Transverse colon (tissue), 4 donors: ENCODE data around the gene C10orf71.

Experiments used
- EP300 ChIP-seq: sonication (generic); formaldehyde crosslinking; IDR thresholded peaks from one replicate; pipeline ENCODE4 v1.6.1; 2017; ENCODE audit warnings: antibody characterized with exemption, low read depth
- POLR2A ChIP-seq: fragments of 450-650 bp; IDR thresholded peaks from one replicate; pipeline ENCODE4 v1.6.1; 2016; ENCODE audit warnings: antibody characterized with exemption, mild to moderate bottlenecking, moderate library complexity
- POLR2AphosphoS5 ChIP-seq, 3 donors: sonication (generic); formaldehyde crosslinking; IDR thresholded peaks; one replicate each; pipeline ENCODE4 v1.6.1; 2016; ENCODE audit warnings: antibody characterized with exemption in 3 of 3
- TF ChIP-seq, protein P1 (sequence below), 5 experiments: fragments of 200-600 bp in 3 of 5; fragments of 450-650 bp in 2 of 5; sonication (generic) in 3 of 5; IDR thresholded peaks; 1 replicate in 2 of 5; 2 replicates in 3 of 5; pipeline ENCODE4 v1.5.1; 2016 to 2017; ENCODE audit warnings: antibody characterized with exemption in 5 of 5, inconsistent platforms in 3 of 5, mild to moderate bottlenecking in 2 of 5, moderate library complexity in 1 of 5

DNA sequence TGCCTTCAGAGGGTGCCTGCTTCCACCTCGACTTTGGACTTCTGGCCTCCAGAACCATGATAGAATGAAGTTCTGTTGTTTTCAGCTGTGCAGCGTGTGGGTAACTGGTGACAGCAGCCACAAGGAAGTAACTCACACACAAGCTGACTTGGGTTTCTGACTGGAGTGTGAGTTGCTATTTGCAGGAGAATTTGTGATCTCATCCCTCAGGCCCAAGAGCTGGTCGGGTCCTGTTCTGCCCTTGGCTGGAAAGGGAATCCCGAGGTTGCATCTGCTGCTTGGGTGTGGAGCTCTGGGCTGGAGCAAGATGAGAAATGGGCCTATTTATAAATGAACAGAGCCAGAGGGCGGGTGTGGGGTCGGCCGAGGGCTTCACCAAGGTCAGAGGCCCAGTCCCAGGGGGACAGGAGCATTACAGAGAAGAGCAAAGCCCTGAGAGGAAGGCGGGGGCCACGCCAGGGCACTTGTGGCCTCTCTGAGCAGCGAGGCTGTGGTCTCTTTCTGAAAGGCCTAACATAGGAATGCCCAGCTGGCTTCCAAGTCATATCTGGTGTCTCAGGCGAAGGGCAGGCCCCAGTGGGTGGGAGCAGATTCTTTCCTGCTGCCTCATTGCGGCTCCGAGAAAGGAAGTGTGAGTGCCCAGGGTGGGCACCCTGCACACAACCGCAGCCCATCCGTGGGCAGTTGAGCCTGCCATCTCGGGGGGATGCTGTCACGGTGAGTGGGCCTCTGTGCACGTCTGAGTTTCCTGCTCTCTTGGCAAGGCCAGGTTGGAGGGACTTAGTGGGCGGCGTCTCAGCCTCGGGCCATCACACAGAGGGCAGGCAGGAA, 26.5 kb upstream of the C10orf71 start:
- TF ChIP-seq, protein P1, sequence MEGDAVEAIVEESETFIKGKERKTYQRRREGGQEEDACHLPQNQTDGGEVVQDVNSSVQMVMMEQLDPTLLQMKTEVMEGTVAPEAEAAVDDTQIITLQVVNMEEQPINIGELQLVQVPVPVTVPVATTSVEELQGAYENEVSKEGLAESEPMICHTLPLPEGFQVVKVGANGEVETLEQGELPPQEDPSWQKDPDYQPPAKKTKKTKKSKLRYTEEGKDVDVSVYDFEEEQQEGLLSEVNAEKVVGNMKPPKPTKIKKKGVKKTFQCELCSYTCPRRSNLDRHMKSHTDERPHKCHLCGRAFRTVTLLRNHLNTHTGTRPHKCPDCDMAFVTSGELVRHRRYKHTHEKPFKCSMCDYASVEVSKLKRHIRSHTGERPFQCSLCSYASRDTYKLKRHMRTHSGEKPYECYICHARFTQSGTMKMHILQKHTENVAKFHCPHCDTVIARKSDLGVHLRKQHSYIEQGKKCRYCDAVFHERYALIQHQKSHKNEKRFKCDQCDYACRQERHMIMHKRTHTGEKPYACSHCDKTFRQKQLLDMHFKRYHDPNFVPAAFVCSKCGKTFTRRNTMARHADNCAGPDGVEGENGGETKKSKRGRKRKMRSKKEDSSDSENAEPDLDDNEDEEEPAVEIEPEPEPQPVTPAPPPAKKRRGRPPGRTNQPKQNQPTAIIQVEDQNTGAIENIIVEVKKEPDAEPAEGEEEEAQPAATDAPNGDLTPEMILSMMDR (IDR thresholded peaks at IDR 0.05), result no peak
- TF ChIP-seq POLR2A (no peak), POLR2AphosphoS5 (IDR thresholded peaks at IDR 0.05) (no peak), EP300 (no peak)
